Endothelial cell of umbilical vein (primary cell): ENCODE data around the gene INTS14. TPM values are rescaled to one million over a fixed set of nuclear protein-coding genes. Genes with fewer than 3 reads are reported as not detected.

Experiments used
- BruUV-seq: library from RNA; stranded (reverse); fragments of 400-500 nt; replicated peaks from 2 replicates; lab custom pipeline; 2021; lab: Mats Ljungman, UMichigan
- CTCF ChIA-PET: fragments of 300-600, 350-600 bp; sonication (Branson Sonifier 250); formaldehyde crosslinking; loops from one replicate; lab custom pipeline; 2021; ENCODE audit warnings: antibody characterized with exemption, inconsistent platforms; lab: Charles Lee
- POLR2A ChIA-PET: fragments of 300-600, 350-600 bp; sonication (Branson Sonifier 250); formaldehyde crosslinking; loops from one replicate; lab custom pipeline; 2021; ENCODE audit warnings: antibody characterized with exemption, inconsistent platforms; lab: Charles Lee
- DNase-seq: peaks from one replicate; pipeline ENCODE4 v3.0.0-alpha.2; 2011; ENCODE audit warnings: low read depth, low spot score
- FAIRE-seq: peaks from 2 replicates; lab custom pipeline; 2011; peaks lifted over from hg19 to GRCh38; lab: Jason Lieb, UNC
- H2AFZ ChIP-seq: 2 replicates; pipeline ENCODE4 v1.6.0; 2012; ENCODE audit warnings: low read depth, low read length, control low read depth, inconsistent platforms
- H3K27ac ChIP-seq: 2 replicates; pipeline ENCODE4 v1.5.1; 2011; ENCODE audit warnings: low read depth, mild to moderate bottlenecking, control low read depth, low read length, moderate library complexity; ENCODE audit not compliant: insufficient read depth
- H3K27me3 ChIP-seq, 2 experiments: 2 replicates each; pipeline versions ENCODE4 v1.6.0 to v1.6.1; 2011; ENCODE audit warnings: low read length in 2 of 2, mixed read lengths in 1 of 2; ENCODE audit not compliant: control insufficient read depth in 2 of 2, insufficient read depth in 2 of 2
- H3K36me3 ChIP-seq, 2 experiments: 2 replicates in 1 of 2; 3 replicates in 1 of 2; pipeline ENCODE4 v1.5.1; 2011; ENCODE audit warnings: low read length in 2 of 2, mild to moderate bottlenecking in 1 of 2, moderate library complexity in 1 of 2; ENCODE audit not compliant: control insufficient read depth in 2 of 2, insufficient read depth in 2 of 2; ENCODE audit errors: extremely low read depth in 1 of 2
- H3K4me1 ChIP-seq: 3 replicates; pipeline ENCODE4 v1.5.1; 2011; ENCODE audit warnings: mild to moderate bottlenecking, low read length; ENCODE audit not compliant: control insufficient read depth, insufficient read depth; ENCODE audit errors: extremely low read depth
- H3K4me2 ChIP-seq: 2 replicates; pipeline ENCODE4 v1.6.1; 2011; ENCODE audit warnings: low read length, control low read depth, mixed read lengths; ENCODE audit not compliant: insufficient read depth
- H3K4me3 ChIP-seq, 3 experiments: fragments of 200-600 bp in 1 of 3; sonication (generic), shearing (Covaris generic) in 1 of 3; replicated peaks in 1 of 3; 2 replicates each; pipeline ENCODE4 v1.5.1; 2011 to 2016; ENCODE audit warnings: control low read depth in 3 of 3, low read length in 3 of 3, mild to moderate bottlenecking in 2 of 3, inconsistent platforms in 1 of 3, low read depth in 1 of 3, moderate library complexity in 1 of 3; ENCODE audit not compliant: insufficient read depth in 1 of 3
- H3K79me2 ChIP-seq: 2 replicates; pipeline ENCODE4 v1.6.0; 2012; ENCODE audit warnings: low read length, inconsistent platforms; ENCODE audit not compliant: control insufficient read depth, insufficient read depth
- H3K9ac ChIP-seq: replicated peaks from 2 replicates; pipeline ENCODE3; 2011; ENCODE audit warnings: low read length, control low read depth; ENCODE audit not compliant: insufficient read depth; ENCODE audit errors: extremely low read depth
- H3K9me1 ChIP-seq: replicated peaks from 3 replicates; pipeline ENCODE4 v1.6.0; 2011; ENCODE audit warnings: mild to moderate bottlenecking, low read length; ENCODE audit not compliant: control insufficient read depth, insufficient read depth; ENCODE audit errors: extremely low read depth
- H3K9me3 ChIP-seq: replicated peaks from 2 replicates; pipeline ENCODE4 v1.5.1; 2012; ENCODE audit warnings: low read length, inconsistent platforms; ENCODE audit not compliant: control insufficient read depth, insufficient read depth
- H4K20me1 ChIP-seq: replicated peaks from 2 replicates; pipeline ENCODE3; 2011; ENCODE audit warnings: mild to moderate bottlenecking, low read length; ENCODE audit not compliant: control insufficient read depth, insufficient read depth; ENCODE audit errors: extremely low read depth
- CTCF ChIP-seq, 2 donors: IDR thresholded peaks; 1 replicate in 1 of 2; 2 replicates in 1 of 2; pipeline ENCODE4 v1.5.1; 2011; ENCODE audit warnings: low read length in 2 of 2, mild to moderate bottlenecking in 2 of 2, moderate library complexity in 2 of 2, control low read depth in 1 of 2, inconsistent platforms in 1 of 2, low read depth in 1 of 2; ENCODE audit not compliant: insufficient read depth in 1 of 2; ENCODE audit errors: extremely low read depth in 1 of 2
- EZH2 ChIP-seq: IDR thresholded peaks from 2 replicates; pipeline ENCODE4 v1.6.1; 2012; ENCODE audit warnings: borderline replicate concordance, low read depth, mild to moderate bottlenecking, moderate library complexity, low read length, inconsistent platforms; ENCODE audit not compliant: severe bottlenecking
- FOS ChIP-seq: IDR thresholded peaks from 2 replicates; pipeline ENCODE4 v1.6.1; 2011; ENCODE audit warnings: mild to moderate bottlenecking, low read length, moderate library complexity, borderline replicate concordance; ENCODE audit not compliant: insufficient read depth
- GATA2 ChIP-seq: IDR thresholded peaks from 2 replicates; pipeline ENCODE4 v1.7.0; 2011; ENCODE audit warnings: low read depth, mild to moderate bottlenecking, moderate library complexity, mixed read lengths, low read length; ENCODE audit not compliant: insufficient read length, insufficient read depth
- JUN ChIP-seq: IDR thresholded peaks from 2 replicates; pipeline ENCODE4 v1.6.1; 2011; ENCODE audit warnings: borderline replicate concordance, low read depth; ENCODE audit not compliant: insufficient read length, insufficient read depth
- MAX ChIP-seq: IDR thresholded peaks from 2 replicates; pipeline ENCODE4 v1.6.1; 2011; ENCODE audit not compliant: insufficient read depth, insufficient read length
- MYC ChIP-seq: IDR thresholded peaks from one replicate; pipeline ENCODE4 v1.6.1; 2011; ENCODE audit warnings: mild to moderate bottlenecking, low read depth, low read length
- POLR2A ChIP-seq: IDR thresholded peaks from 2 replicates; pipeline ENCODE4 v1.6.1; 2012; ENCODE audit warnings: low read depth, mild to moderate bottlenecking, control low read depth, low read length
- POLR2AphosphoS5 ChIP-seq: IDR thresholded peaks from 2 replicates; pipeline ENCODE4 v1.6.1; 2012; ENCODE audit warnings: low read depth, mild to moderate bottlenecking, control low read depth, low read length, moderate library complexity; ENCODE audit not compliant: insufficient read depth
- dilution Hi-C: fragments of 300-500 bp; cut with MboI; formaldehyde crosslinking; loops from one replicate; pipeline ENCODE4 v1.15.0; 2019; ENCODE audit warnings: low sequenced_read_pairs; ENCODE audit not compliant: extremely low pct_ligation_motif_present
- intact Hi-C: fragments of 100-400 bp; cut with micrococcal nuclease; formaldehyde crosslinking; loops from one replicate; pipeline ENCODE4 v1.10.0; 2022
- polyA plus RNA-seq, 4 experiments: library from polyadenylated mRNA; depleted of rRNA in 3 of 4; stranded (reverse) in 3 of 4; unstranded in 1 of 4; fragments of >200 nt; gene quantifications; 2 replicates each; pipeline versions ENCODE4 v1.2.1 to v1.2.3, GENCODE V29; 2011 to 2012; ENCODE audit warnings: missing spikeins in 1 of 4
- total RNA-seq: library from RNA; stranded (reverse); gene quantifications from 2 replicates; pipeline ENCODE4 v1.2.3, GENCODE V29; 2021

The INTS14 gene
- total and polyA plus RNA-seq, 2 donors (not counting 3 experiments of a cell fraction or from before 2014, with no cell fraction given): 41.7 to 52.6 TPM

- POLR2A ChIA-PET: no interaction called here
- FAIRE-seq: no peak
- H3K27me3 ChIP-seq: no peaks in the 10 kb centered on the region
Measured at GRCh38 chr15:65580287-65580686, 30.6 kb downstream of the INTS14 start.

GRCh38 chr15:65579762-65580161 is 31.2 kb downstream of the INTS14 start:
- Histone ChIP-seq H3K27me3 (no peaks in the 10 kb centered on the region), H3K27ac (no peak overlapping the region), H3K9me1 (no peaks in the 10 kb centered on the region), H3K4me3 (no peak overlapping the region), H3K4me2 (no peak overlapping the region), H3K9me3 (no peaks in the 10 kb centered on the region), H3K9ac (no peak overlapping the region), H3K4me1 (peaks cover 51% of the 10 kb centered on the region), H4K20me1 (no peaks in the 10 kb centered on the region), H3K36me3 (peaks cover 5 to 10% of the 10 kb centered on the region in 2 experiments), H3K79me2 (no peaks in the 10 kb centered on the region), H2AFZ (no peak overlapping the region)
- ChIA-PET POLR2A (no interaction called here), CTCF (interaction anchor here (0.9 kb wide), 1 partner anchor 49 kb away, joined by 3 read pairs; the partner anchor contains the start of gene HACD3)
- intact Hi-C loops: no loop called here
- DNase-seq (no peak), FAIRE-seq (no peak)
- dilution Hi-C loops: no loop called here
- no peak for TF ChIP-seq MYC
- TF ChIP-seq EZH2: no peak
- no peak for TF ChIP-seq JUN
- no peak for TF ChIP-seq POLR2AphosphoS5
- TF ChIP-seq GATA2: no peak
- no peak for TF ChIP-seq MAX
- no peak for TF ChIP-seq FOS
- no peak for TF ChIP-seq CTCF (IDR thresholded peaks at IDR 0.05; ENCODE audit: extremely low read depth in 1 of 2, insufficient read depth in 1 of 2, low read depth in 1 of 2, low read length in 2 of 2)
- no peak for TF ChIP-seq POLR2A
- no TSS peak for BruUV-seq

More at GRCh38 chr15:65580287-65580686, 30.6 kb downstream of the INTS14 start:
- Histone ChIP-seq H2AFZ (no peak overlapping the region), H3K9me1 (no peaks in the 10 kb centered on the region), H3K4me2 (no peak overlapping the region), H3K9me3 (no peaks in the 10 kb centered on the region), H3K79me2 (no peaks in the 10 kb centered on the region), H3K36me3 (peaks cover 5 to 10% of the 10 kb centered on the region in 2 experiments), H3K9ac (no peak overlapping the region), H4K20me1 (no peaks in the 10 kb centered on the region), H3K27ac (no peak overlapping the region), H3K4me3 (no peak overlapping the region), H3K4me1 (peaks cover 55% of the 10 kb centered on the region)
- intact Hi-C loops: no loop called here
- no peak for DNase-seq
- dilution Hi-C loops: no loop called here
- CTCF ChIA-PET: interaction anchor here (0.9 kb wide), 1 partner anchor 10 kb away, joined by 3 read pairs; no protein-coding TSS in a partner anchor
- BruUV-seq: no TSS peak
- TF ChIP-seq EZH2 (no peak), JUN (no peak), POLR2AphosphoS5 (no peak)
